HepG2 (cell line): ENCODE results near the gene XXYLT1. TPM values are rescaled to one million over a fixed set of nuclear protein-coding genes. Genes with fewer than 3 reads are reported as not detected.

Experiments used
- BCL6 ChIP-seq: IDR thresholded peaks from 2 replicates; pipeline ENCODE4 v1.6.1; 2016; ENCODE audit warnings: missing genetic modification reagents, missing compliant biosample characterization
- GZF1 ChIP-seq: sonication (generic); formaldehyde crosslinking; IDR thresholded peaks from 2 replicates; pipeline ENCODE4 v1.5.1; 2020; ENCODE audit warnings: mild to moderate bottlenecking, missing genetic modification reagents
- HHEX ChIP-seq: IDR thresholded peaks from 2 replicates; pipeline ENCODE4 v1.6.1; 2016; ENCODE audit warnings: control low read depth
- LCORL ChIP-seq, 2 experiments: fragments of 450-650 bp in 1 of 2; sonication (generic) in 1 of 2; formaldehyde crosslinking in 1 of 2; IDR thresholded peaks; 2 replicates each; pipeline versions ENCODE4 v1.5.0 to v1.6.1; 2017 to 2020; ENCODE audit warnings: antibody characterized with exemption in 1 of 2, missing genetic modification reagents in 1 of 2
- RCOR2 ChIP-seq: IDR thresholded peaks from 2 replicates; pipeline ENCODE4 v1.6.1; 2016; ENCODE audit warnings: missing biosample characterization, missing genetic modification reagents
- YEATS4 ChIP-seq: sonication (generic); formaldehyde crosslinking; IDR thresholded peaks from 2 replicates; pipeline ENCODE4 v1.4.0; 2020; ENCODE audit warnings: missing genetic modification reagents, borderline replicate concordance
- ZFP36L1 ChIP-seq: sonication (generic); formaldehyde crosslinking; IDR thresholded peaks from 2 replicates; pipeline ENCODE4 v1.8.0; 2022; ENCODE audit warnings: mild to moderate bottlenecking, missing genetic modification reagents, moderate library complexity
- ZFY ChIP-seq: sonication (generic); formaldehyde crosslinking; IDR thresholded peaks from 2 replicates; pipeline ENCODE4 v1.4.0; 2020; ENCODE audit warnings: missing genetic modification reagents
- ZNF768 ChIP-seq: sonication (generic); formaldehyde crosslinking; IDR thresholded peaks from 2 replicates; pipeline ENCODE4 v1.4.0; 2020; ENCODE audit warnings: missing genetic modification reagents
- ZNF773 ChIP-seq: sonication (generic); formaldehyde crosslinking; IDR thresholded peaks from 2 replicates; pipeline ENCODE4 v1.4.0; 2020; ENCODE audit warnings: missing genetic modification reagents, borderline replicate concordance
- polyA plus RNA-seq, 8 experiments: library from polyadenylated mRNA; depleted of rRNA in 3 of 8; stranded (reverse) in 7 of 8; unstranded in 1 of 8; fragments of >200 nt; fragmentation: Illumina TruSeq in 4 of 8; extraction: Trizol in 4 of 8; gene quantifications; 2 replicates each; pipeline versions ENCODE4 v1.2.1 to v1.2.3, GENCODE V29; 2011 to 2016; ENCODE audit warnings: low read depth in 4 of 8, missing spikeins in 1 of 8, mixed read lengths in 1 of 8; ENCODE audit not compliant: insufficient read depth in 1 of 8
- total RNA-seq, 5 experiments: library from RNA; depleted of rRNA; stranded (reverse); fragments of >200 nt; fragmentation: Illumina TruSeq; extraction: Trizol; gene quantifications; 2 replicates each; pipeline ENCODE4 v1.2.3, GENCODE V29; 2016; ENCODE audit warnings: low read depth in 1 of 5
- TF ChIP-seq, protein P1 (sequence below): sonication (generic); formaldehyde crosslinking; IDR thresholded peaks from 2 replicates; pipeline ENCODE4 v1.5.0; 2020; ENCODE audit warnings: mild to moderate bottlenecking, missing genetic modification reagents, borderline replicate concordance
- TF ChIP-seq, protein P2 (sequence below), 2 experiments: IDR thresholded peaks; 2 replicates each; pipeline ENCODE4 v1.6.1; 2011 to 2012; ENCODE audit warnings: low read length in 2 of 2, borderline replicate concordance in 1 of 2, low read depth in 1 of 2, mild to moderate bottlenecking in 1 of 2, moderate library complexity in 1 of 2
- TF ChIP-seq, protein P3 (sequence below): sonication (generic); formaldehyde crosslinking; IDR thresholded peaks from 2 replicates; pipeline ENCODE4 v1.5.0; 2020; ENCODE audit warnings: mild to moderate bottlenecking, missing genetic modification reagents
- TF ChIP-seq, protein P4 (sequence below): sonication (generic); formaldehyde crosslinking; IDR thresholded peaks from 2 replicates; pipeline ENCODE4 v1.4.0; 2020; ENCODE audit warnings: missing genetic modification reagents, borderline replicate concordance

XXYLT1 gene
- total and polyA plus RNA-seq, 2 of the 13 experiments (the other 11 are each of a cell fraction or from before 2014, with no cell fraction given): 17.7 to 19.0 TPM

DNA sequence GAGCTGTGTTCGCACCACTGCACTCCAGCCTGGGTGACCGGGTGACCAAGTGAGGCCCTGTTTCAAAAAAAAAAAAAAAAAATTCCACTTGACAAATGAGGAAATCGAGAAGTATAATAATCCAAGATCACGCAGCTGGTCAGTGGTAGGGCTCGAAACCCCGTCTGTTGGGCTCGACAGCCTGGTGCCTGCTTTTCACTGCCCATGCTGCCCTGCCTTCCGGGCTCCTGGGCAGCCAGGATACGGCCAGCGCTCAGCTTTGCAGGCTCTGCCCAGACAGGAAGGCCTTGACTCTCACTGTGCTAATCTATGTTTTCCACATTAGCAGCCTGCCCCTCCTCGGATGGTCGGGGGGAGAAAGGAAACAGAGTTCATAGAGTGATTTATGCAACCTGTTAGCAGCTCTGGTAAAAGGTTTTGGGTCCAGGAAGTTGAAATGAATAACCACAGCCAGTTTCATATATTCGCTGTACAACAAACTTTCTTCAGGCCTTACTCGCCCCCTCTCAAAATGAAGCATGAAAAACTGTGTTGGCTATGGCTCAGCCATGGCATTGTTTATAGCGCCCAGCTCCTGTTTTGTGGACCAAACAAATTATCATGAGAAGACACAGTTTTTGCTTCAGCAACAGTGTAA is 108.8 kb downstream of the XXYLT1 start (continued):
- TF ChIP-seq, protein P1, sequence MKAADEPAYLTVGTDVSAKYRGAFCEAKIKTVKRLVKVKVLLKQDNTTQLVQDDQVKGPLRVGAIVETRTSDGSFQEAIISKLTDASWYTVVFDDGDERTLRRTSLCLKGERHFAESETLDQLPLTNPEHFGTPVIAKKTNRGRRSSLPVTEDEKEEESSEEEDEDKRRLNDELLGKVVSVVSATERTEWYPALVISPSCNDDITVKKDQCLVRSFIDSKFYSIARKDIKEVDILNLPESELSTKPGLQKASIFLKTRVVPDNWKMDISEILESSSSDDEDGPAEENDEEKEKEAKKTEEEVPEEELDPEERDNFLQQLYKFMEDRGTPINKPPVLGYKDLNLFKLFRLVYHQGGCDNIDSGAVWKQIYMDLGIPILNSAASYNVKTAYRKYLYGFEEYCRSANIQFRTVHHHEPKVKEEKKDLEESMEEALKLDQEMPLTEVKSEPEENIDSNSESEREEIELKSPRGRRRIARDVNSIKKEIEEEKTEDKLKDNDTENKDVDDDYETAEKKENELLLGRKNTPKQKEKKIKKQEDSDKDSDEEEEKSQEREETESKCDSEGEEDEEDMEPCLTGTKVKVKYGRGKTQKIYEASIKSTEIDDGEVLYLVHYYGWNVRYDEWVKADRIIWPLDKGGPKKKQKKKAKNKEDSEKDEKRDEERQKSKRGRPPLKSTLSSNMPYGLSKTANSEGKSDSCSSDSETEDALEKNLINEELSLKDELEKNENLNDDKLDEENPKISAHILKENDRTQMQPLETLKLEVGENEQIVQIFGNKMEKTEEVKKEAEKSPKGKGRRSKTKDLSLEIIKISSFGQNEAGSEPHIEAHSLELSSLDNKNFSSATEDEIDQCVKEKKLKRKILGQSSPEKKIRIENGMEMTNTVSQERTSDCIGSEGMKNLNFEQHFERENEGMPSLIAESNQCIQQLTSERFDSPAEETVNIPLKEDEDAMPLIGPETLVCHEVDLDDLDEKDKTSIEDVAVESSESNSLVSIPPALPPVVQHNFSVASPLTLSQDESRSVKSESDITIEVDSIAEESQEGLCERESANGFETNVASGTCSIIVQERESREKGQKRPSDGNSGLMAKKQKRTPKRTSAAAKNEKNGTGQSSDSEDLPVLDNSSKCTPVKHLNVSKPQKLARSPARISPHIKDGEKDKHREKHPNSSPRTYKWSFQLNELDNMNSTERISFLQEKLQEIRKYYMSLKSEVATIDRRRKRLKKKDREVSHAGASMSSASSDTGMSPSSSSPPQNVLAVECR (CRISPR knock-in tag): peak; percentile 49; the same call in 1 of the 2 replicates
- TF ChIP-seq, protein P2, sequence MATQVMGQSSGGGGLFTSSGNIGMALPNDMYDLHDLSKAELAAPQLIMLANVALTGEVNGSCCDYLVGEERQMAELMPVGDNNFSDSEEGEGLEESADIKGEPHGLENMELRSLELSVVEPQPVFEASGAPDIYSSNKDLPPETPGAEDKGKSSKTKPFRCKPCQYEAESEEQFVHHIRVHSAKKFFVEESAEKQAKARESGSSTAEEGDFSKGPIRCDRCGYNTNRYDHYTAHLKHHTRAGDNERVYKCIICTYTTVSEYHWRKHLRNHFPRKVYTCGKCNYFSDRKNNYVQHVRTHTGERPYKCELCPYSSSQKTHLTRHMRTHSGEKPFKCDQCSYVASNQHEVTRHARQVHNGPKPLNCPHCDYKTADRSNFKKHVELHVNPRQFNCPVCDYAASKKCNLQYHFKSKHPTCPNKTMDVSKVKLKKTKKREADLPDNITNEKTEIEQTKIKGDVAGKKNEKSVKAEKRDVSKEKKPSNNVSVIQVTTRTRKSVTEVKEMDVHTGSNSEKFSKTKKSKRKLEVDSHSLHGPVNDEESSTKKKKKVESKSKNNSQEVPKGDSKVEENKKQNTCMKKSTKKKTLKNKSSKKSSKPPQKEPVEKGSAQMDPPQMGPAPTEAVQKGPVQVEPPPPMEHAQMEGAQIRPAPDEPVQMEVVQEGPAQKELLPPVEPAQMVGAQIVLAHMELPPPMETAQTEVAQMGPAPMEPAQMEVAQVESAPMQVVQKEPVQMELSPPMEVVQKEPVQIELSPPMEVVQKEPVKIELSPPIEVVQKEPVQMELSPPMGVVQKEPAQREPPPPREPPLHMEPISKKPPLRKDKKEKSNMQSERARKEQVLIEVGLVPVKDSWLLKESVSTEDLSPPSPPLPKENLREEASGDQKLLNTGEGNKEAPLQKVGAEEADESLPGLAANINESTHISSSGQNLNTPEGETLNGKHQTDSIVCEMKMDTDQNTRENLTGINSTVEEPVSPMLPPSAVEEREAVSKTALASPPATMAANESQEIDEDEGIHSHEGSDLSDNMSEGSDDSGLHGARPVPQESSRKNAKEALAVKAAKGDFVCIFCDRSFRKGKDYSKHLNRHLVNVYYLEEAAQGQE (IDR thresholded peaks at IDR 0.05; ENCODE audit: borderline replicate concordance in 1 of 2, low read depth in 1 of 2, low read length in 2 of 2): peak in 1 of 2 experiments; percentile 40; a peak in 1 of 4 replicates
- TF ChIP-seq ZFY (CRISPR knock-in tag): peak; percentile 95
- 0 out of 2 replicates have a peak, but pooled peaks have one; percentile 63 for TF ChIP-seq ZFP36L1 (CRISPR knock-in tag)
- TF ChIP-seq, protein P3, sequence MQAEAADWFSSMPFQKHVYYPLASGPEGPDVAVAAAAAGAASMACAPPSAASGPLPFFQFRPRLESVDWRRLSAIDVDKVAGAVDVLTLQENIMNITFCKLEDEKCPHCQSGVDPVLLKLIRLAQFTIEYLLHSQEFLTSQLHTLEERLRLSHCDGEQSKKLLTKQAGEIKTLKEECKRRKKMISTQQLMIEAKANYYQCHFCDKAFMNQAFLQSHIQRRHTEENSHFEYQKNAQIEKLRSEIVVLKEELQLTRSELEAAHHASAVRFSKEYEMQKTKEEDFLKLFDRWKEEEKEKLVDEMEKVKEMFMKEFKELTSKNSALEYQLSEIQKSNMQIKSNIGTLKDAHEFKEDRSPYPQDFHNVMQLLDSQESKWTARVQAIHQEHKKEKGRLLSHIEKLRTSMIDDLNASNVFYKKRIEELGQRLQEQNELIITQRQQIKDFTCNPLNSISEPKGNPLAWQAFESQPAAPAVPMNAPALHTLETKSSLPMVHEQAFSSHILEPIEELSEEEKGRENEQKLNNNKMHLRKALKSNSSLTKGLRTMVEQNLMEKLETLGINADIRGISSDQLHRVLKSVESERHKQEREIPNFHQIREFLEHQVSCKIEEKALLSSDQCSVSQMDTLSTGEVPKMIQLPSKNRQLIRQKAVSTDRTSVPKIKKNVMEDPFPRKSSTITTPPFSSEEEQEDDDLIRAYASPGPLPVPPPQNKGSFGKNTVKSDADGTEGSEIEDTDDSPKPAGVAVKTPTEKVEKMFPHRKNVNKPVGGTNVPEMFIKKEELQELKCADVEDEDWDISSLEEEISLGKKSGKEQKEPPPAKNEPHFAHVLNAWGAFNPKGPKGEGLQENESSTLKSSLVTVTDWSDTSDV (CRISPR knock-in tag): no peak
- TF ChIP-seq, protein P4, sequence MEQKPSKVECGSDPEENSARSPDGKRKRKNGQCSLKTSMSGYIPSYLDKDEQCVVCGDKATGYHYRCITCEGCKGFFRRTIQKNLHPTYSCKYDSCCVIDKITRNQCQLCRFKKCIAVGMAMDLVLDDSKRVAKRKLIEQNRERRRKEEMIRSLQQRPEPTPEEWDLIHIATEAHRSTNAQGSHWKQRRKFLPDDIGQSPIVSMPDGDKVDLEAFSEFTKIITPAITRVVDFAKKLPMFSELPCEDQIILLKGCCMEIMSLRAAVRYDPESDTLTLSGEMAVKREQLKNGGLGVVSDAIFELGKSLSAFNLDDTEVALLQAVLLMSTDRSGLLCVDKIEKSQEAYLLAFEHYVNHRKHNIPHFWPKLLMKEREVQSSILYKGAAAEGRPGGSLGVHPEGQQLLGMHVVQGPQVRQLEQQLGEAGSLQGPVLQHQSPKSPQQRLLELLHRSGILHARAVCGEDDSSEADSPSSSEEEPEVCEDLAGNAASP (CRISPR knock-in tag): peak; percentile 84
- no peak for TF ChIP-seq ZNF773 (CRISPR knock-in tag)
- 0 out of 2 replicates have a peak, but pooled peaks have one; percentile 26 for TF ChIP-seq HHEX (CRISPR knock-in tag)
- 0 out of 2 replicates have a peak, but pooled peaks have one; percentile 33 for TF ChIP-seq GZF1 (CRISPR knock-in tag)
- peak; percentile 14; the same call in 1 of the 2 replicates for TF ChIP-seq LCORL (IDR thresholded peaks at IDR 0.05)
- TF ChIP-seq LCORL (CRISPR knock-in tag; IDR thresholded peaks at IDR 0.05): peak; percentile 88; the same call in 1 of the 2 replicates
- peak; percentile 60; the same call in 1 of the 2 replicates for TF ChIP-seq YEATS4 (CRISPR knock-in tag)
- peak; percentile 92 for TF ChIP-seq RCOR2 (CRISPR knock-in tag)
- TF ChIP-seq BCL6 (CRISPR knock-in tag): peak; percentile 93
- 0 out of 2 replicates have a peak, but pooled peaks have one; percentile 35 for TF ChIP-seq ZNF768 (CRISPR knock-in tag)
